Ascending aorta (tissue), 2 donors: ENCODE measurements around the gene ERCC3. TPM values are rescaled to one million over a fixed set of nuclear protein-coding genes. Genes with fewer than 3 reads are reported as not detected.

Experiments
- DNase-seq, 2 donors: peaks; one replicate each; pipeline ENCODE4 v3.0.0-alpha.2; 2019; ENCODE audit warnings: low spot score in 2 of 2
- H3K27ac ChIP-seq, 2 donors: fragments of 200-600 bp; sonication (generic); one replicate each; pipeline ENCODE4 v1.5.1; 2016 to 2017; ENCODE audit warnings: mild to moderate bottlenecking in 1 of 2
- H3K27me3 ChIP-seq: fragments of 200-600 bp; sonication (generic); one replicate; pipeline ENCODE4 v1.5.1; 2017
- H3K36me3 ChIP-seq, 2 donors: fragments of 200-600 bp; sonication (generic); one replicate each; pipeline ENCODE4 v1.5.1; 2016
- H3K4me1 ChIP-seq, 2 donors: fragments of 200-600 bp; sonication (generic); one replicate each; pipeline ENCODE4 v1.5.1; 2016 to 2017; ENCODE audit warnings: mild to moderate bottlenecking in 1 of 2
- H3K4me3 ChIP-seq, 2 donors: fragments of 200-600 bp; sonication (generic); one replicate each; pipeline ENCODE4 v1.5.1; 2016 to 2017; ENCODE audit warnings: mild to moderate bottlenecking in 1 of 2
- H3K9me3 ChIP-seq, 2 donors: fragments of 200-600 bp; sonication (generic); one replicate each; pipeline ENCODE4 v1.5.1; 2016
- intact Hi-C: fragments of 100-400 bp; cut with DNase I; formaldehyde crosslinking; loops from one replicate; pipeline ENCODE4 v1.15.1; 2023
- total RNA-seq: library from RNA; depleted of rRNA; stranded (reverse); fragments of >200 nt; gene quantifications from one replicate; pipeline ENCODE4 v1.1.0, GENCODE V29; 2016
- TF ChIP-seq, protein P1 (sequence below), 3 experiments: fragments of 200-600 bp in 2 of 3; fragments of 450-650 bp in 1 of 3; sonication (generic) in 2 of 3; IDR thresholded peaks; one replicate each; pipeline ENCODE4 v1.5.1; 2016 to 2019; ENCODE audit warnings: antibody characterized with exemption in 3 of 3, mild to moderate bottlenecking in 1 of 3, moderate library complexity in 1 of 3

The ERCC3 gene
- total RNA-seq, 1 donor from 2014 or later, result 35.3 TPM

GRCh38 chr2:127314193-127314988, 20.4 kb upstream of the ERCC3 start:
- DNase-seq, result no peak
- intact Hi-C loops, result no loop called here
- H3K27me3 ChIP-seq, result no peaks in the 10 kb centered on the region
- no peak overlapping the region for H3K27ac ChIP-seq
- H3K4me3 ChIP-seq, result no peak overlapping the region
- TF ChIP-seq, protein P1, sequence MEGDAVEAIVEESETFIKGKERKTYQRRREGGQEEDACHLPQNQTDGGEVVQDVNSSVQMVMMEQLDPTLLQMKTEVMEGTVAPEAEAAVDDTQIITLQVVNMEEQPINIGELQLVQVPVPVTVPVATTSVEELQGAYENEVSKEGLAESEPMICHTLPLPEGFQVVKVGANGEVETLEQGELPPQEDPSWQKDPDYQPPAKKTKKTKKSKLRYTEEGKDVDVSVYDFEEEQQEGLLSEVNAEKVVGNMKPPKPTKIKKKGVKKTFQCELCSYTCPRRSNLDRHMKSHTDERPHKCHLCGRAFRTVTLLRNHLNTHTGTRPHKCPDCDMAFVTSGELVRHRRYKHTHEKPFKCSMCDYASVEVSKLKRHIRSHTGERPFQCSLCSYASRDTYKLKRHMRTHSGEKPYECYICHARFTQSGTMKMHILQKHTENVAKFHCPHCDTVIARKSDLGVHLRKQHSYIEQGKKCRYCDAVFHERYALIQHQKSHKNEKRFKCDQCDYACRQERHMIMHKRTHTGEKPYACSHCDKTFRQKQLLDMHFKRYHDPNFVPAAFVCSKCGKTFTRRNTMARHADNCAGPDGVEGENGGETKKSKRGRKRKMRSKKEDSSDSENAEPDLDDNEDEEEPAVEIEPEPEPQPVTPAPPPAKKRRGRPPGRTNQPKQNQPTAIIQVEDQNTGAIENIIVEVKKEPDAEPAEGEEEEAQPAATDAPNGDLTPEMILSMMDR (IDR thresholded peaks at IDR 0.05), result no peak
- no peaks in the 10 kb centered on the region for H3K4me1 ChIP-seq
- H3K9me3 ChIP-seq, result no peaks in the 10 kb centered on the region
- H3K36me3 ChIP-seq, result peaks cover 62 to 88% of the 10 kb centered on the region in 2 donors

DNA sequence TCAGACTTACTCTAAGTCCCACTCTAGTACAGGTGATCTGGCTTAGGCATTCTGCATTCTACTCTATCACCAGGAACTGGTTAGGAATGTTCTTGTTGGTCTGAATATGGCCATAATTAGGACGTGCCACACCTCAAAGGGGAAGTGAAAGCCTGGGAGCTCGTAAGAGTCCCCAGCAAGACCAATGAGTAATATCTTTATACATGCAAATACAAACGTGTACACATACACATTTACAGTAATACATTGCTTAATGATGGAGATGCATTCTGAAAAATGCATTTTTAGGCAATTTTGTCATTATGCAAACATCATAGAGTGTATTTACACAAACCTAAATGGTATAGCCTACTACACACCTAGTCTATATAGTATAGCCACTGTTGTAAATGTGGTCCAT, 19.5 kb upstream of the ERCC3 start:
- DNase-seq, result no peak
- Histone ChIP-seq H3K36me3 (peaks cover 59 to 91% of the 10 kb centered on the region in 2 donors), H3K27ac (no peak overlapping the region), H3K9me3 (no peaks in the 10 kb centered on the region), H3K4me1 (no peaks in the 10 kb centered on the region), H3K27me3 (no peaks in the 10 kb centered on the region), H3K4me3 (no peak overlapping the region)
- TF ChIP-seq, protein P1 (IDR thresholded peaks at IDR 0.05), result no peak
- intact Hi-C loops, result no loop called here

- H3K27ac ChIP-seq, result no peak overlapping the region
- no peaks in the 10 kb centered on the region for H3K4me1 ChIP-seq
- H3K27me3 ChIP-seq, result no peaks in the 10 kb centered on the region
- TF ChIP-seq, protein P1 (IDR thresholded peaks at IDR 0.05), result no peak
- H3K4me3 ChIP-seq, result no peak overlapping the region
- DNase-seq, result no peak
- no peaks in the 10 kb centered on the region for H3K9me3 ChIP-seq
- intact Hi-C loops, result no loop called here
- H3K36me3 ChIP-seq, result peaks cover 63 to 88% of the 10 kb centered on the region in 2 donors
Measured at GRCh38 chr2:127310980-127311379, 17.0 kb upstream of the ERCC3 start.

GRCh38 chr2:127309468-127309867, 15.5 kb upstream of the ERCC3 start:
- intact Hi-C loops, result no loop called here
- Histone ChIP-seq H3K4me1 (no peaks in the 10 kb centered on the region), H3K9me3 (no peaks in the 10 kb centered on the region), H3K27me3 (no peaks in the 10 kb centered on the region), H3K4me3 (no peak overlapping the region), H3K36me3 (peaks cover 62 to 82% of the 10 kb centered on the region in 2 donors), H3K27ac (no peak overlapping the region)
- TF ChIP-seq, protein P1 (IDR thresholded peaks at IDR 0.05), result no peak
- DNase-seq, result no peak

DNA sequence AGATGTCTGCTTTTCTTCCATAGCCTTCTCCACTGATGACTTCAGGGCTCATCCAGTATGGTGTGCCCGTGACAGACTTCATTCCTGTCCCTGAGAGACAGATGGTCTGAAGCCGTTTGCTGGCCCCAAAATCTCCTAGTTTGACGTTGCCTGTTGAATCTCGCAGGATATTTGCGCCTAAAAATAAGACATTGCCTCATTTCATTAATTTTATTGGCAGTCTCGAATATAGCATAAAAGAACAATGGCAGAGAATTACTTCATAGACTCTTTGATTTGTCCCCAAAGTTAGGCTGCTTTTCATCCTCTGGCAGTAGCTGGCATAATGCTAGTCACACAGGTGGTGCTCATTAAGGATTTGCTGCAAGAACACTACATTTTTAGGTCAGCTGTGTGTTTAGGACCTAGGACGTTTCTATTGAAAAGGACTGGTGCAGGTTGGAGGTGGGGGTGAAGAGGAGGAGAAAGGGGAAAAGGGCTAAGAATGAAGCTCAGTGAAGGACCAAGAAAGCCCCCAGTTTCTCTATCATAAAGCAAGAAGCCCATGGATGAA, 14.7 kb upstream of the ERCC3 start:
- intact Hi-C loops, result no loop called here
- TF ChIP-seq, protein P1 (IDR thresholded peaks at IDR 0.05), result no peak
- H3K27me3 ChIP-seq, result no peaks in the 10 kb centered on the region
- H3K4me1 ChIP-seq, result no peaks in the 10 kb centered on the region
- H3K27ac ChIP-seq, result no peak overlapping the region
- no peak for DNase-seq
- no peak overlapping the region for H3K4me3 ChIP-seq
- peaks cover 55 to 74% of the 10 kb centered on the region in 2 donors for H3K36me3 ChIP-seq
- H3K9me3 ChIP-seq, result no peaks in the 10 kb centered on the region
